OCI-M2 (cell line): ENCODE data around the gene TWF1.
"Not testable (repeated sequence)": the region's sequence is repeated elsewhere in the genome, so short reads cannot be mapped to it uniquely, and the experiment has no call there.

Experiments
- DNase-seq: peaks from one replicate; lab custom pipeline; 2025; ENCODE audit not compliant: unreplicated experiment; lab: John Stamatoyannopoulos, UW

Gene TWF1

DNA sequence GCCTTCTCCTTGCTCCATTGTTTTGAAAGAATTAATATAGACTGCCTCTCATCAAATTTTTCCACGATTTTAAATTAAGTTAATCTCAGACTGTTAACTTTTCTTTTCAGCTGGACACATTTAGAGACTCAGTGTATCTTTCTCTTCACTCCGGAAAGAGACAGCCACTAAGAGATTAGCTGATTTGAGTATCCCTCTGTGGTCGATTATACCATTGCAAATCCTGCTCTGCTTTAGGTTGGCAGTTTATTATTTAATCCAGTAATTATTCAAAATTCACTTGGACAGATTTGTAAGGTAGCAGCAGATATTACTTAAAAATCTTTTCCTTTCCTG lies 588 bp upstream of the TWF1 start:
- no peak for DNase-seq

DNA sequence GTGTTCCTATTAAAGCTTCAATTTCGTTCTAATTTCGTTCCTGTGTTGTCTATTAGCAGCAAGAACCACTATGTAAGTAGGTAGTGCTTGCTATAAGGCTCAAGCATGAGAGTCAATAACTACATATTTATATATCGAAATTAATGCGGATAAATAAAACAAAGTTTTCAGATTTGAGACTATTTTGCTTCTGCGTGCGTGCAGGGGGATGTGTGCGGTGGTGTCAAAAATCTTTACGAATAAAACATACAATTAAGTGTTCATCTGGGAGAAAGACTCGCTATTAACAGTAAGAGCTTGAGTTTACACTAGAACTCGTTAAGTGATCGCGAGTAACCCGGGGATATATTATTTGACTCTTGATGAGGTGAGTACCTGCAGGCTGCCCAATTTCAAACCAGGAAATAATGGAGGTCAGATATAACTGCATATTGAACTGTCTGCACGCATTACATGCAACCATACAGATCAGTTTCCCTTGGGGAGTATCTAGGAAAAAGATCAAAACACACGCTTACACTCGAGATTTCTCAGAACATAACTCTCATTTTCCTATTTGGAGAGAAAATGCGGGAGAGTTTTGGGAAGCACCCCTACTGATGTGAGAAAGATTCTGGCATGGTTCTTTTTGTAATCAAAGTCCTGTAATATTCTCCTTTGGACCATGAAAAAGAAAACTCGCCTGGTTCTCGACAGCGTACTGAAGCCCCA lies 813 bp downstream of the TWF1 start:
- no peak for DNase-seq

DNA sequence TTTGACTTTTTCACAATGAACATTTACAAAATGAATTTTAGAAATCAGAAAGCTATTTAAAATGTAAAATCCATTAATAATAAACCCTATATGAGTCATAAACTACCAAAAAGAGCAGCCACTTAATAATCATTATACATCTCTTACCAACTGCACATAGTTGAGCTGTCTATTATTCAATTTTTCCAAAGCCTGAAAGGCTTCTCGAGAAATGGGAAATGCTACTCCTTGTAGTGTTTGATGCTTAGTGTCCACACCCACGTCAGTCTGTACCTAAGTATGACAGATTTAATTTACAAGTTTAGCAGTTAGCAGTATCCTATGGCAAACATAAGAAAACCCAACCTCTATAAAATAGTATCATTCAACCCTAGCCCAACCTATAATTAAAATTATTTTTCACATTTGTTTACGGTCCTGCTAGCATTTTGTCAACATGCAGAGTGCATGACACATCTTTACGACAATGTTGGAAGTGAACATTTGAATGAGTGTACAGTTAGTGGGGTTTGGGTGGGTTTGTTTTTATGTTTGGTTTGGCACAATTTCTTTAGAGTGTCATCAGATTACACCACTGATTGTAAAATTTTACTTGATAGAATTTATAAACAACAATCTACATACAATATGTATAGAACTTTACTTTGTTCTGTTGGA lies 8.4 kb downstream of the TWF1 start:
- DNase-seq = no peak

DNA sequence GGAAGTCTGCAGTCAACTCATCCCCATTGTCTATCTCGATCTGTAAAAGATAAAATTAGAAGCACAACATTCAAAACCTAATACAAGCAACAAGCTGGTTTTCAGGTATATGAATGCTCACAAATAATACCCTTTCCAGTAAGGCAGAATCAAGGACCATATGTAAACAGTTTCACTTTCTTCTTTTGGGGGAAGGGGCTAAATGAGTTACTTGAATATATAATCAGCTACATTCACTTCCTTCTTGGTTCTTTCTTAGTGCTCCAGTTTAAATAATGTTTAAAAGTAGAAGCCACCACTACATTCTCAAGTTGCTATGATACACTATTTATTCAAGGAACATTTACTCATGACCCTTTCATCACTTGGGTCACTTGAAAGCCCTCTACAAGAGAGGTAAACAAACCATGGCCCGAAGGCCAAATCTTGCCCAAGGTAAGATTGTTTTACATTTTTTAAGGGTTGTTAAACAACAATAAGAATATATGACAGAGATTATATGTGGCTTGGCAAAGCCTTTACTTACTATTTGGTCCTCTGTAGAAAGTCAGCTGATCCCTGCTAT lies 10.3 kb downstream of the TWF1 start:
- DNase-seq = no peak

DNA sequence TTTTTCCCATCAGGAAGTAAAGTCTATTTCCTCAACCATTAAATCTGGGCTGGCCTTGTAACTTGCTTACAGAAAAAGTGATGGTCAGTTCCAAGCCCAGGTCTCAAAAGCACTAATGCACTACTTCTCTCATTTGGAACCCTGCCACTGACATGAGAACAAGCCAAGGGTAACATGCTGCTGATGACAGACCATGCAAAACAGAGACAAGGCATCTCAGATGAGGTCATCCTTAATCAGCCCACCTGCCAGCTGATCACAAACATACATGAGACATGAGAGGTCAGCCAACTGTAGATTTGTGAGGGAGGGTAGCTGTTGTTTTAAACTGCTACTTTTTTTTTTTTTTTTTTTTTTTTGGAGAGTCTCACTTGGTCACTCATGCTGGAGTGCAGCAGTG lies 16.2 kb downstream of the TWF1 start:
- no peak for DNase-seq

DNA sequence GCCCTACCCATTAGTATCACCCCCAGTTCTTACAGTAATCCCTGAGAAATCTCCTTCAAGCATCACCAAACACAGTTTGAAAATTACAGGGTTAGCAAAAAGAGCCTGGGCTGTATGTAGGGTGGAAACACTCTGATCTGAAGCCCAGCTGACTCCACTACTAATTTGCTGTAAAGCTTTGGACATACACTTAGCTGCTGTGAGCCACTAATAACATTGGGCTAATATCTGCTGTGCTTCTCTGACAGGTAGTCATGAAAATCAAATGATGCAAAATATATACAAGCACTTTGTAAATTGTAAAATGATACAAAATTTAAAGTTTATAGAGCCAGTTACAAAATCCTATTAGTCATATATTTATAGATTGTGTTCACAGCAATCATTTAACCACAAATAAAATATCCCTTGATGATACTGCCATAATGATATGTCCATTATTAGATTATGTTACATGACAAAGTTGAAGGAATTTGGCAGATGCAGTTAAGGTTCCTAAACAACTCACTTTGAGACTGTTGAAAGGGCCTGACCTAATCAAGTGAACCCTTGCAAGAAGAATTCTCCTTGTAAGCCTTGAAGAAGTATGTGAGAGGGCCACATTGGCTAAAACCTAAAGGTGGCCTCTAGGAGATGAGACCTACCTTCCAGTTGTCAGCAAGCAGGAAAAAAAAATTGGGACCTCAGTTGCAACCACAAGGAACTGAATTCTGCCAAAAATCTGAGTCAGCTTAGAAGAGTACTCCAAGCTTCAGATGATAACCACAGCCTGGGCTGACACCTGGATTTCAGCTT lies 19.0 kb downstream of the TWF1 start:
- no peak for DNase-seq

DNA sequence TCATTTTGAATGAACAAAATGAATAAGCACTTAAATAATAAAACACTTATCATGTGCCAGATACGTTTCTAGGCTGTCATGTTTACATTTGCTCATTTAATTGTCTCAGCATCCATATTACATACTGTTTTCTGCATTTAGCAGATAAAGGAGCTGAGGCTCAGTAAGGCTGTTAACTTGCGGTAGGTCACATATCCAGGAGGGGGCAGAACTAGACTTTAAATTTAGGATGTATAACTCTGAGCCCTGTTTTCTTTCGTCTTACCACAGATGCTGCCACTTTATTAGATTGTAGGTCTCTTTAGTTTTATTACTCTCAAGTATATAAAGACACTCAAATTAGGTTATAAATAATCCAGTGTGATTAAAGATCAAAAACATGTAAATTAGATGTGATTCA lies 29.6 kb downstream of the TWF1 start:
- DNase-seq = no peak

DNA sequence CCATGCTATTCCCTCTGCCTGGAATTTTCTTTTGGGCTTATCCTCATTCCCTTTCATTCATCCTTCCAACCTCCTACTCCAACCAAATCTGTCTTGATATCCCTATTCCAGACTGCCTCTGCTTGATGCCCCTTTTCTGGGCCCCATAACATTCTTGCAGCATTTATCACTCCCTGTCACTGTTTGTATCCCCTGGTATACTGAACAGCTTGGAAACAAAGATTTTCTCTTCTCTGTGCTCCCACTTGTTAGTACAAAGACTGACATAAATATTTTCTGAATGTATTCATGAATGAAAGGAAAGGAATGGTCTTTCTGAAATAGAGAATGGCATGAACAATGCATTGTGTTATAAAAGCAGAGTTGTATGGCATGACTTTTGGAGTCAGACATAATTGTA lies 39.8 kb downstream of the TWF1 start:
- DNase-seq = no peak

DNA sequence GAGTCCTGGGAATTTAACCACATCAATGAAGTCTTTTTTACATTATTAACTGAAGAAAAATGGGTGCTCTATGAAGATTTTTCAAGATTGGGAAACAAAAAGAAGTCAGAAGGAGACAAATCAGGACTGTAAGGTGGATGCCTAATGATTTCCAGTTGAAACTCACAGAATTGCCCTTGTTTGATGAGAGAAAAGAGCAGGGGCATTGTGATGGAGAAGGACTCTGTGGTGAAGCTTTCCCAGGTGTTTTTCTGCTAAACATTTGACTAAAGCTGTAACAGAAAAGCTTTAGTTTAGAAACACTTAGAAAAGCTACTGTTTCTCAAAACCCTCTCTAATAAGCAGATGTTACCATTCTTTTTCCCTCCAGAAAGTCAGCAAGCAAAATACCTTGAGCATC lies 41.6 kb downstream of the TWF1 start:
- no peak for DNase-seq

DNA sequence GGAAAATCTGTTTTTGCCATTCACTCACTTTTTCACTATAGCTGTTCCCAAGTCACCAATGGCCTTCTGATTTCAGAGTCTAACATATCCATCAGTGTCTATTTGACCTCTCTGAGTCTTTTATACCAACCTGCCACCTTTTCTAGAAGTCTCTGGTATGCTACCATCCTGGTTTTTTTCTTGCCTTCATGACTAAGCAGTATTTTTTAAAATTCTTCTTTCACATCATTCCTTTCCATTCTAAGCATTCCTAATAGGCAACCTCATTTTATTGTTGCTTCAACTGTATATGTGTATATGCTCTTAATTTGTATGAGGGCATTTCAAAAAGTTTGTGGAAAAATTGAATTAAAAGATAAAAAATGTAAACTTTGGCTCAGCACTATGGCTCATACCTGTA lies 42.3 kb downstream of the TWF1 start:
- DNase-seq = no peak

DNA sequence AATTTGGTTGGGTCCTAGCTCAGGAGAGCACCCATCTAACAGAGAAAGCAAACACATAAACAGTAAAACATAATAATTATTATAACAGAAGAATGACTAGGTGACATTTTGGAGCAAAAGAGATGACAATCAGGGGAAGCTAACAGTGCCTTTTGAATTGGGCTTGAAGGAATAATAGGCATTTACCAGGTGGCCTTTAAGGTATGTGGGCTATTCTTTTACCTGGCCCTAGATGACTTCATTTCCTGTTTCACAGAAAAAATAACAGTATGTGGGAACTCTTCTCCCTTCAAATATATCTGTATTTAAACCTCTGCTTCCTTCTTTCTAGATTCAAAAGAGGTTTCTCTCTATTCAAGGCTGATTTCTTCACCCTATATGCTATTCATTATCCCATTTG lies 43.5 kb downstream of the TWF1 start:
- DNase-seq = no peak

DNA sequence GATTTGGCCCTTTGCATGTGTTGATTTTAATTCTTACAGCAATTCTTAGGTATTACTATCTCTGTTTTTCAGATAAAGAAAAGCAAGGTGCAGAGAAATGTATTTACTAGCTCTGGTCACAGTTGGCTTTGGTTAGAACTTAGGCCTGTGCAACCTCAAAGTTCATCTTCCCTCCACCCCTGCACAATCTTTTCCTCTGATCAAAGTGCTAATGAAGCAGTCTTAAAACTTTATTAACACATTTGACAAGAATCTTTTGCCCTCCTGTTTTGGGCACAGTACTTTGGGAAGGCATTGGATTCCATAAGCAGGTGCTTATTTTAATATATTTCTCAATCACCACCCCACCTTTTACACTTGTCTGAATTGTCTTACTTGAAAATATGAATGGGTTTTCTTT lies 44.6 kb downstream of the TWF1 start:
- no peak for DNase-seq

DNA sequence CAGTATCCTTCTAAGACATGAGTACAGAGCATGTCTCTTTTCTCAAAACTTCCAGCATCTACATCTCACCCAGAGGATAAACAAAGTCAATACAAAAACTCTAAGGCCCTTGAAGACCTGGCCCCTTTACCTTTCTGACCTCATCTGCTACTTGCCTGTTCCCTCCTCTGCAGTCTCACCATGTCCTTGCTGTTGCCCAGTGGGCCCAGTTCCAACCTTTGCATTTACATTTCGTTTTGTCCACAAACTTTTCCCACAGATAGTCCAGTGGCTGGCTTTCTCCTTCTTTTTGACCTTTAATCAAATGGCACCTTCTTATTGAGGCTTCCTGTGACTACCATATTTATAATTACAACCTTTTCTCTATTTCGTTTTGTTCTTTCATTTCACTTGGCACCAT lies 45.7 kb downstream of the TWF1 start:
- no peak for DNase-seq

DNA sequence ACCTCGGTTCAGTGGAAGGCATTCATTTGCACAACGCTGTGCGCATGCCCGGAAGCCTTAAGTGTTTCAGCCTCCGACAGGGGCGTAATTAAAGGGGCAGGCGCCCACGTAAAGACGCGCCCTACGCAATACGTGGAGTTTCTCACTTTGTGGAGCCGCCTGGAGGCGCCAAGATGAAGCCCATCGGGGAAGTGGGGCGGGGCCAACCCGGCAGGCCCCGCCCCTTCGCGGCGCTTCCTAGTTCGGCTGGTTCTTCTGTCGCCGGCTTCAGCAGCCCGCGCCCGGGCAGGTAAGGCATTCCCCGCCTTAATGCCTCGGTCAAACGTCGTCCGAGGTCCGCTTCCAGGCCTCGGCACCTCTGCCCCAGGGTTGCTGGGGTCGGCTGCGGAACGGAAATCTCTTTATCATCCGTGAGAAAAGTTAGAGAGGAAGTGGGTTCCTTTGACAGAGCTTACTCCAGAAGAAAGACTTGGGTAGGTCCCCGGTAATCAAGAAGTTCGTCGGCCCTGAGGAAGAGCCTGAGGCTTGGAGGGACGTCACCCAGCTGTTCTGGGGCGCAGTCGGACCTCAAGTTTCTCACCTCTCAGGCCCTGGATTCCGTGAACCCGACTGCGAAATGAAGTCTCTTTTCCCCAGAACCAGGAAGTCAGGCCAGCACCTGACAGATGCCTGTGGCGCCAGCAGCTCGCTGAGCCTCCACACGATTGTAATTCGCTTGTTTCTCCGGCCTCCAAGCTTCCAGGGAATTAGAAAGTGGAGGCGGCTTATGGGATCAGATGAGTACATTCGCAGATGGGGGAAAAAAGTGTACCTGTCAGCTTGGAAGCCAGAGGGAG lies 47.2 kb downstream of the TWF1 start, which contains the start of the genes IRAK4 and PUS7L:
Gene IRAK4 (plus strand): TSS at position 224 of the 836 bp plus-strand sequence. CDS start 9,161 bp downstream, outside the sequence.
Gene PUS7L (minus strand): TSS at position 63 of the 836 bp plus-strand sequence. CDS start 3,545 bp downstream, outside the sequence.
- DNase-seq = peak; percentile 46

DNA sequence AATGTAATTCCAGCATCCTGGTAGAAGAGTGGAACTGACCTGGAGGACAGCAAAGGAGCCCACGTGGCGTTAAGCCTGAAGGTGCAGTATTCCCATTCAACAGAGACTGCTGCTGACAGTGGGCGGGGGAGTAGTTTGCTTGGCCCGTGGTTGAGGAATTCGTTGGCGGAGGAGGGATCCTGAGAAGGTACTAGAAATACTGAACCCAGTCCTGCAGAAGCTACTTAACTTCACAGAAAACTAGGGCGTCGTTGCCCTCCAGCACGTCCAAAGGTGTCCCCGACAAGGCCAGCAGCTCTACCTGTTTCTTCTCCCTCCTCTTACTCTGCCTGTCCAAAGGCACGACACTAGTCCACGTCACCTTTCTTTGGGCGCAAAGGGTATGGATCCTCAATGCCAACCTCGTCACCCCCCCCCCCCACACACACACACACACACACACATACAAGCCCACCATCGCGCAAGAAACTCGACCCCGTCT lies 47.8 kb downstream of the TWF1 start:
- DNase-seq = no peak

DNA sequence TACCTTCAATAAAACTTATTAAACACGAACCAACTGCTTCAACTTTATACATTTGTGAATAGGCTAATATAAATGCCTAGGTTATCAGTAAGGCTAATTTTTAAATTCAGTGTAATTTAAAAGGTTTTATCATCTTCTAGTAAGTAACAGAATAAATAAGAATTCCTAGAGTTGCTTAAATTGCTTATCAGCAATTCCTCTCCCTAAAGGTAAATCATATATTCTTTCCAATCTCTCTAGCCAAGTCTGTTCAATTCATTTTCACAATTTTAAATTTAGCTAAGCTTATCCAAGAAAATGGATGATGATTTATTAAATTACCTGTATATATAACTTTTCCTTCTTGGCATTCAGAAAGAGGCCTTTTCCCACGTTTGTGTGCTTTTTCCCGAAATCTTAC lies 52.1 kb downstream of the TWF1 start:
- no peak for DNase-seq

DNA sequence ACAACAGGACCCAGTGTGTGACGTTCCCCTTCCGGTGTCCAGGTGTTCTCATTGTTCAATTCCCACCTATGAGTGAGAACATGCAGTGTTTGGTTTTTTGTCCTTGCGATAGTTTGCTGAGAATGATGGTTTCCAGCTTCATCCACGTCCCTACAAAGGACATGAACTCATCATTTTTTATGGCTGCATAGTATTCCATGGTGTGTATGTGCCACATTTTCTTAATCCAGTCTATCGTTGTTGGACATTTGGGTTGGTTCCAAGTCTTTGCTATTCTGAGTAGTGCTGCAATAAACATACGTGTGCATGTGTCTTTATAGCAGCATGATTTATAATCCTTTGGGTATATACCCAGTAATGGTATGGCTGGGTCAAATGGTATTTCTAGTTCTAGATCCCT lies 54.8 kb downstream of the TWF1 start:
- DNase-seq = not testable (repeated sequence)

DNA sequence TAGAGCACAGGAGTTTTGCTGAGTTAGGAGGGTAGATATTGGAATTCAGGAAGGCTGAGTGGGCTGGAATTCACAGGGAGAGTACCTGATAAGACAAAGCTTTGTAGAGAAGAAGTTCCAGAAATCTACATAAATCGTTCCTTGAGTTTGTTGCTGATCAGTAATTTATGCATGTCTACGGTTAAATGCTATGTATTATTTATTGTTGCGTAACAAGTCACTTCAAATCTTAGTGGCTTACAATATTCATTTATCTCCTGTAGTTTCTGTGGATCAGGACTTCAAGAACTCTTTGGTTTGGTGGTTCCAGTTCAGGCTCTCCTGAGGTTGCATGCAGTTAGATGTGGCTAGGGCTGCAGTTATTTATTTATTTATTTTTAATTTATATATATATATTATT lies 55.3 kb downstream of the TWF1 start:
- DNase-seq = no peak

DNA sequence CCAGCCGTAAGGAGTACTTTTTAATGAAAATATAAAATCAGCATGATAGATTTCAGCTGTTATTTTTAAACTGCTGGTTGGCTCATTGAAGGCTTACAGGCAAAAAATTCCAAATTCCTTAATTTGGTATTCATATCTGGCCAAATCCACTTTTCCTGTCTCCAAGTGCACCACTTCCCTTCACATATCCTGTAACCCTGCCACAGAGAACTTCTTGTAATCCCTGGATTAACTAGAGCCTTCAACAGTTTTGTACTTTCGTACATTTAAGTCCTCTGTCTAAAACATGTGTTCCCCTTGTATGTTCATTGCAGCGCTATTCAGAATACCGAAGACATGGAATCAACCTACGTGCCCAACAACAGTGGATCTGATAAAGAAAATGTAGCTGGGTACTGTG lies 57.1 kb downstream of the TWF1 start:
- DNase-seq = no peak

DNA sequence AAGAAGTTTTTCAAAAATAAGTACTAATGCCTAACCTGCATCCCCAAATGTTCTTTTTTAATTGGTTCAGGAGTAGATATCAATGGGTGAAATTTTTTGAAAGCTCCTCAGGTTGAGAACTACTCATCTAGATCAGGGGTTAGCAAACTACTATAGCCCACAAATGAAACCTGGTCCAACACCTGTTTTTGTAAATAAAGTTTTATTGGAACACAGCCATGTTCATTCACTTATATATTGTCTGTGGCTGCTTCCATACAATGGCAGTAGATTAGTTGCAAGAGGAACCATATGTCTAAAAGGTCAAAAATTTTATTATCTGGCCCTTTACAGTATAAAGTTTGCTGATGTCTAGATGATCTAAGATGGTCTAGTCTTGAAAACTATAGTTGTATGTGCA lies 61.3 kb downstream of the TWF1 start:
- no peak for DNase-seq
